ENCODE data around the gene FAIM2. TPM values are rescaled to one million over a fixed set of nuclear protein-coding genes. Genes with fewer than 3 reads are reported as not detected.

The FAIM2 gene
- polyA plus RNA-seq, 10 donors: 5.3 to 14.0 (median 7.7) TPM

DNA sequence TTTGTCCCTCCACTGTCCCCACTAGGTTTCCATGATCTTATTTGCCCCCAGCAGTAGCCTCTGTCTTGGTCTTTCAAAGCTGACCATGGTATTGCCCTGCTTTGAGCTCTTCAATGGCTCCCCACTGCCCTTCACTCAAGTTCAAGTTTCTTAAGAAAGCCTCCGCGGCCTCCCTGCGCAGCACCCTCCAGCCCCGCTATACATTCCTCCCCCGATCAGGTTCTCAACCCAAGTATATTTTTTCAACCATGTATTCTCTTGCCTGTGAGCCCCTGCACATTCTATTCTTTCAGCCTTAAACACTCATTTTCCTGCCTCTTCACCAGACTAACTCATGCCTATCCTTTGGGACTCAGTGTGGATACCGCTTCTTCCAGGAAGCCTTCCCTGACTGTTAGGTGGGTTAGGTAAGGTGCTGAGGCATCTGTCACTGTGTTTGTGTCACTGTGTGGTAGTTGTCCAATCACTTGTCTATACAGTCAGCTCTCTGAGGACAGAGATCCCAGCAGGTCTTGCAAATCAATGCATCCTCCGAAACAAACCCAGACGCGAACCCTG is 4.3 kb downstream of the FAIM2 start:
- DNase-seq: no peak

DNA sequence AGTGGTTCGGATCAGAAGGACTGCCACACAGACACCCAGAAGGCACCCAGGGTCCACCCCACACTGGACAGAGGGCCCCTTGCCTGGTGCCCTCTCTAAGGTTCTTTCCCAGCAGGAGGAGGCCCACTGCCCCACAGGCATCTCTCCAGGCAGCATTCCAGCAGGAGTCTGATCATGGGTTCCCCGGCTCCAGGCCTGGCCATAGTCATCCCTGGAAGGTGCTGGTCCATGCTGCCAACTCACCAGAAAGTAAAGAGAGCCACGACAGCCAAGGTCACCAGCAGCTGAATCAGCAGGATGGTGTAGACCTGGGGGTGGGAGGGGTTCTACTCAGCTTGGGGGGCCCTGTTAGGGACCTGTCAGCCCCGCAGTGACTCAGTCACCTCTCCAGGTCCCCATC is 6.4 kb downstream of the FAIM2 start:
- DNase-seq: no peak

DNA sequence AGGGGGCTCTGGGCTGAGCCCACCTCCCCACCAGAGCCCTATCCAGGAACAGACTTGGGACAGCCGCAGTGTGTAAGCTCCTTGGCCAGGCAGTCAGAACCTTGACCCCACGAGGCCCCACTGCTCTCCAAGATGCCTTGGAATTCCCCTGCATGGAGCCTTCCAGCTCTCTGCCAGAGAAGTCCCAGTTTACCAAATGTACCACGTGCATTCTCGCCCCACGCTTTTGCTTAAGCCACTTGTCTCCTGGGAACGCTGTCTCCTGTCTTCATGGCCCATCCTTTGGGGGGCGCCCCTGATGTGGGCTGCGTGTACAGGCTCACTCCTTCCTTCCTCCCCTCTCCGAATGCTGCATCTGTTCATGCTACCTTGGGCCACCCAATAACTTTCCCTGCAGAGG is 7.9 kb downstream of the FAIM2 start:
- DNase-seq: no peak

DNA sequence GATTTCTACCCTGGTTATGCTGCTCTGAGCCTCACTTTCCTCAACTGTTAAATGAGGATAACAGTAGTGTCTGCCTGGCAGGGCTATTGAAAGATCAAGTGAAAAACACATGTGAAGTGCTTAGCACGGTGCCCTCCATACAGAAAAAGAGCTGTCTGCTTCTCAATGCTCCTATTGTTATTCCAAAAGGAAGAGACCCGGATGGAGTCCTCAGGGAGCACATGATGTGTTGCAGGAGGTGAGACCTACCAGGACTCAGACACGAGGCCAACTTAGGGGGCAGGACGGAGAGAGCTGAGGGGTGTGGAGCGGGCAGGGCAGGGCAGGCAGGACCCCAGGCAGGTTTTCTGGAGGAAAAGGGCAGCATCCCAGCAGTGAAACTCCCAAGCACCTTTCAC is 8.9 kb downstream of the FAIM2 start:
- no peak for DNase-seq

DNA sequence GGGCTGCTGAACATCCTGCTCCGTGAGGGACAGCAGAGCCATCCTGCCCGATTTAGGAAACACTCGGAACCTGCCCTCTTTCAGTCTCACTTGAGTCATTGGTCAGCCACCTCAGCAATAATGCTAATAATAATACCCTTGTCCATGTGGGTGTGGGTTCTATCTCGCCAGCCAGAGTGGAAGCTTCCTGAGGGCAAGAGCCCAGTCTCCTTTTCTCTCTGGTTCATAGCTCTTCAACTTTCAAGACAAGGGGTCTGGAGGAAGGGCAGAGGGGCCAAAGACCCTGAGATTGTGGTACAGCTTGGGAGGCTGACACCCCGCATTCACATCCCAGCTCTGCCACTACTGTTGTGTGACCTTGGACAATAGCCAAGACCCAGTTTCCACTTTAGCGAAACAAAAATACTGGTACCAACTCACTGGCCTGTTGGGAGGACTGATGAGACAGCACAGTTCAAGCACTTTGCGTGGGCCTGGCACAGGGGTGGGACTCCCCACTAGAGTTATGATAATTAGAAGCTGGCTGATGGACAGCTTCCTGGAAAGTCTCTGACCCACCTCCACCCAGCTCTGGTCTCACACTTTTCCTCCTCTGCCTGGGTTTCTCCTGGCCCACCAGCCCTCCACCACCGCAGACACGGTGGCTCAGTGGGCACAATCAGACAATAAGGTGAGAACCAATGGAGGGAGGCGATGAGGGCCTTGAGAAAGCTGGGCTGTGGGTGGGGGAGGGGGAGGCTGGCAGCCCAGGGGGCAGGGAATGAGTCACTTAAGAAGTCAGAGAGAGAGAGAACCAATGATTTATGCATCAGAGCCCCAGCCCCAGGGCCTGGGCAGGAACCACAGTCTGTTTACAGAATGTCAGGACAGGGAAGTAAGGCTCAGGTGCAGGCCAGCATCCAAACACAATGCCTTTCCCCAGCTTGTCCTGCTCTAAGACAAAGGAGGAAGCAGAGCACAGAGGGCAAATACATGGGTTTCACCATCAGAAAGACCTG is 9.6 kb downstream of the FAIM2 start:
- DNase-seq: no peak

DNA sequence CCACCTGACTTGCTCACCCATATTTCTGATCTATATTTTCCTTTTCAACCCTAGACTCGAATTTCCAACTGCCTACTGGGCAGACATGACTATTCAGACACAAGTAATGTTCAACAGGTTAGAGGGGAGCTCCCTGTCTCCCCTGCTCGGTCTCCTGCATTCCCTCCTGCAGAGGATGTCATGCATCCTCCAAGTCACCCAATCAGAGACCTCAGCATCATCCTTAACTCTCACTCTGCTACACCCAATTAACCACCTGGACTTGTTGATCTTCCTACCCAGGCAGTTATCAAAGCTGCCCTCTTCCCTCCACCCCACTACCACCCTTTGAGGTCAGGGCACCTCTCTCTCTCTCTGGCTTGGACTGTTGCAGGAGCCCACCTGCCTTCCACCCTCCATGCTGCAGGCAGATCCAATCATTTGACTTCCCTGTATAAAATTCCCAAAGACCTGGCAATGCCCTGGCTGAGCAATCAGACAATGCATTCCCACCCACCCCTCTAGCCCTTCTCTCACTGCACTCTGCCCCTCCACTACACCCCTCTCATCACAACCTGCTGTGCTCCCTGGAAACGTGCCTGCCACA is 10.9 kb downstream of the FAIM2 start:
- no peak for DNase-seq

DNA sequence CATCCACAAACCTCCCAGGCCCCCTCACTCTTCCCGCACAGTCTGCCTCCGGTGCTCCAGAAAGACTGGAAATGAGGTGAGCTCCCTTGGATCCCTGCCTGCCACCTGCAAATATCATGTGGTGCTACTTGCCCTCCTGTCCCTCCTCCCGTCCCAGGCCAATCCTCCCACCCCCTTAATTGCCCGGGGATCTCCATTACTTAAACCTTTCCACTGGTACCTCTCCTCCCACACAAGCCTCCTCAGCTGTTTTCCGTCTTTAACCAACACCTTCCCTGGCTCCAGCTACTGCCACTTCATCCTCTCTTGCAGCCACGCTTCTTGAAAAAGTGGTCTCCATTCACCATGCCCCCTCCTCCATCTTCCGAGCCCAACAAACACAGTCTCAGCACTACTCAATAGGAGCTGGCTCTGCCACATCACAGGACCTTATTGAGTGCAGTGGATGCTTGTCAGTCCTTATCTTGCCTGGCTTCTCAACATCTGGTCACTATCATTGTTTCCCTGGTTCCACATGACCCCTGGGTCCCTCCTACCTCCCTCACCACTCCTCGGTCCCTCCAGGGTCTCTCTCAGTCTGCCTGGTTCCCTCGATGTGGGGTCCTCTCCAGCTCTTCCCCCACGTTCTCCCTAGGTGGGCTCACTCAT is 11.5 kb downstream of the FAIM2 start:
- DNase-seq: no peak

DNA sequence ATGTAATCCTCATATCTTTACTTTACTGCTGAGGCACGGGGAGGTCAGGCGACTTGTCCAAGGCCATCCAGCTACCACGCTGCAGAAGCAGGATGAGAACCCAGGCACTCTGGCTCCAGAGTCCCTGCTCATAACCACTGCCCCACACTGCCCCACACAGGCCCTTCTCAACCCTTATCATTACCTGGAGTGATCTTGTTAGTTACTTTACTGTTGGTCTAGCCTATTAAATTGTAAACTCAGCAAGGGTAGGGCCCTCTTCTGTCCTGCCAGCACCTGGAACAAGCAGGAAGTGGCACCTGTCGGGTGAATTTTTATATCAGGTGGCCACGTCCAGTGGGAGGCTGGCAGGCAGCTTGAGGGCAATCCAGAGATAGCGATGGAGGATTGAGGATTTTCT is 12.2 kb downstream of the FAIM2 start:
- no peak for DNase-seq

DNA sequence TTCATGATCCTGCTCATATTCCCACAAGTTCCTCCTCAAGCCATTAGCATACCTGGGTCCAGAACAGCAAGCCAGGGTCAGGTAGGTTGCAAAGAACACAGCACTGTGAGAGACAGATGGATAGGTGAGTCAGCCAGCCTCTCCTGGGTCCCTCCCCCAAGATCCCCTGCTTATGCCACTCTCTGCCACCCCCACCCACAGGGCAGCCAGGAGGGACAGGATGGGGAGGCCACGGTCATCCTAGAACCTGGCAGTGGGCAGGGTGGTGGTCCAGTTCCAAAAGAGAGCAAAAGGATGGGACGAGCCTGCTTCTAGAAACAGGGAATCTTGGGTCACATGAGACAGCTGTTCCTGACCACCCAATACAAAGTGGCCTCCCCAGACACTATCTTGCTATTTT is 12.7 kb downstream of the FAIM2 start:
- no peak for DNase-seq

DNA sequence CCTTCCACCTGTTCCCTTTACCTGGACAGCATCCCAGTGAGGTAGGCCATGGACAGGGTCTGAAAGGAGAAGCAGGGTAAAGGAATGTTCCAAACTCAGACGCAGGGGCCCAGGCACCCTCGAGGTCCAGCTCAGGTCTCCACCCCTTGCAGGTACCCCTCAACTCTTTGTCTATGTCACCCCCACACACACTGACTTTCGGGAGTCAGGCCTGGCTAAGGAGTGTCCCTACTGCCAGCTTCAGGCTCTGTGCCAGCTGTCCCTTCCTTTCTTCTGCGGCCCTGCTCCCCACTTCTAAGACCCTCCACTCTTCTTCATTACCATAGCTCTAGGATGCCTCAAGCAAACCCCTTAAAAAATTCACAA is 13.6 kb downstream of the FAIM2 start:
- DNase-seq: no peak

DNA sequence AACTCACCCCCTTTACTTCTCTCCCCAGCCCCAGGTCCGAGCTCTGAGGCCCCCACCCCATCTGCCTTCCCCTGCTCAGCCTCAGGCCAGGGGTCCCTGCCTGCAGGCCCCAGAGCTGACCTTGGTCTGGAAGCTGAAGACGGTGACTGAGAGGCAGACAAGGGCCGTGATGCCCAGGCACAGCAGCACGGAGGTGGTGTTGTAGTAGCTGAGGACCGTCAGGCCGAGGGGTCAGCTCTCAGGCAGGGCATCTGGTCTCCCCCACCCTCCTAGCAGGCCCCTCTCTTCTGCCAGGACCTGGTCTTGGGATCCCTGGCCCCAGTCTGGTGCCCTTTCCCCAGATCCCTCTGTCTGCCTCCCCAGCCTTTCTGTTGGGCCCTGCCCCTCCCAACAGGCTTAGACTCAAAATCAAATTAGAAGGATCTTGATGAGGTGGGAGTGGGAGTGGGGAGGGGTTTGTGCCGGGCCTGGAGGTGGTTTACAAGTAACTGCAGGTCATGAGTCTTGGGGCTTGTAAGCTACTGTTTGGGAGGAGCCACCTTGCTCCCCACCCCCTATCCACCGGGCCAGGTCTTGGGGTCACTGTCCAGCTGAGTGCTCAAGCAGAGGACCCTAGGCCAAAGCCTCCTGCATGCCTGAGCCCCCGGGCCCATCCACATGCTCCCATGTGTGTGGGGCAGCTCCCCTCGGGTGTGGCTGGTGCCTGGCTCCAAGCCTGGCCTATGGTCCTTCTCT is 14.2 kb downstream of the FAIM2 start:
- DNase-seq: no peak

DNA sequence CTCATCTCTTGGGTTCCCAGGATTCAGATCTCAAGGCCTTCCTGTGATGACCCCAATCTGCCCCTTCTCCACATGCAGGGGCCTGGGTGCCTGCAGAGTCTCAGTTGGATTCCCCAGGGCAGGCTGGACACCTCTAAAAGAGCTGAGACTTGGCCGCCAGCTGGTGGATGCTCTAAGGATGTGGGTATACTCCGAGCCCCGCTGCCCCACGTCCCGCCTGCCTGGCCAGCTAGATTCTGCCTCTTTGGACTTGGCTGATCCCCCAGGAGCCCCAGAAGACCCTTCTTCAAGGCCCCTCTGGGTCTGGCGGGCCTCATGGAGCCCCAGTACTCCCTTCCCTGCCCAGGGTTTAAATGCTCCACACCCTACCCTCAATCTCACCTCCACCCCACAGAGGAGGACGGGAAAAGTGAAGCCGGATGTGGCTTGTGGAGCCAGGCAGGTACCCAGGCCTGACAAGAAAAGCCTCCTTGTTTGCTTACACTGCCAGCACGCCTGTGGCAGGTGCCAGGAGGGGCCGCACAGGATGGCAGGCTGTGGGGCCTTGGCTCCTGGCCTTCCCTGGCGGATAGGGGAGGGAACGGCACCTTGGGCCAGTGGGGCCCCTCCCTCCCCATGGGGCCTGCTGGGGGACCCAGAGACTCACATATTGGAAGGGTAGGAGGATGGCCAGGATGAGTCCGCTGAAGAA is 15.1 kb downstream of the FAIM2 start:
- DNase-seq: no peak

DNA sequence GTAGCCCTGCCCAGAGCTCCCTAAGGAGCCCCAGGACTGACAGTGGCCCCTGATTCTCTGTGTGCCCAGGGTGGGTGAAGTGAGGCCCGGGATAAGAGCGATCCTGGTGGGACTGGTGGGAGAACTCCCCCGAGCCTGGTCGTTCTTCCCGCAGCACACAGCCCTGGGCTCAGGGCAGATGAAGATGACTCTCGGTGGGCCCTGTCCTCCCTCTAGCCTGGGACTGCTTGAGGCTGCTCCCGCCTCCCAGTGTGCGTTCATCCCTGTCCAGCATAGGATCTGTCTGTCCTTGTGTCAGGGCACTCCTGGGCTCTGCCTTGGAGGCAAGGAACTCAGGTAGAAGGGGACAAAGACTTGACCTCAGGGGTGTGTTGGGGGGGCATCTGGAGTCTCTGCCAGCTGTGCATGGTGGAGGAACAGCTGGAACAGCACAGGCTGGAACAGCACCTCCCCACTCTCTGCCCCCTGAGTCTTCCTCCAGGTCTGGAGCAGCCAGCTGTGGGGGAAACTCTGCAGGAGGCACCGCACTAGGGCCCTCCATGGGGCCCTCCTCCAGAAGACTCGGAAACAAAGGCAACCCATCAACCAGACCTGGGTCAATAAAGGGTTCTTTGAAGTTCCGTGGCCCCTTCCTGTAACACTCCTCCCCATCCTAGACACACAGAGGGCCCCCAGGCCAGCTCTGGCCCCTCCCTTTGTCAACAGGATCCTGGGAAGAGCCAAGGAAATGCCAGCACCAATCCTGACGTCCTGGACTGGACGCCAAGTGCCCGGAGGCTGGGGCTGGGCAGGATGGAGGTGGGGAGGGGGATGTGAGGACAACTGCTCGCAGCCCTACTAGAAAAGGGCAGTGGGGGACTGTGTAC is 15.9 kb downstream of the FAIM2 start:
- DNase-seq: no peak

DNA sequence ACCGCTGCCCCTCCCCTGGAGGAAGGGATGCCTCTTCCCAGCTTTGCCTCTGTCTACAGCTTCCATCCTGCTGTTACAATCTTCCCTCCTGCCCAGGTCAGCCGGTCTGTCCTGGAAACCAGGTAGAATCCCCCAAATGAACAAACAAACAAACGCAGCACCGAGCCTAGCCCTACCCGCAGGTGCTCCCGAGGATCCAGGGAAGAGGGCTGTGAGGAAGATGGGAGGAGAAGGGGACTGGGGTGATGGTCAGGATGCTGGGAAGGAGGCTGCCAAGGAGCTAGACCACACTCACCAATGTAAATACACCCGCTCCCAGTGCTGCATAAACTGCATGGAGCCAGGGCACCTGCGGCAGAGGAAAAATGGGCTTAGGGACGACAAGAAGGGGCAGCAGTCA is 16.6 kb downstream of the FAIM2 start:
- no peak for DNase-seq

DNA sequence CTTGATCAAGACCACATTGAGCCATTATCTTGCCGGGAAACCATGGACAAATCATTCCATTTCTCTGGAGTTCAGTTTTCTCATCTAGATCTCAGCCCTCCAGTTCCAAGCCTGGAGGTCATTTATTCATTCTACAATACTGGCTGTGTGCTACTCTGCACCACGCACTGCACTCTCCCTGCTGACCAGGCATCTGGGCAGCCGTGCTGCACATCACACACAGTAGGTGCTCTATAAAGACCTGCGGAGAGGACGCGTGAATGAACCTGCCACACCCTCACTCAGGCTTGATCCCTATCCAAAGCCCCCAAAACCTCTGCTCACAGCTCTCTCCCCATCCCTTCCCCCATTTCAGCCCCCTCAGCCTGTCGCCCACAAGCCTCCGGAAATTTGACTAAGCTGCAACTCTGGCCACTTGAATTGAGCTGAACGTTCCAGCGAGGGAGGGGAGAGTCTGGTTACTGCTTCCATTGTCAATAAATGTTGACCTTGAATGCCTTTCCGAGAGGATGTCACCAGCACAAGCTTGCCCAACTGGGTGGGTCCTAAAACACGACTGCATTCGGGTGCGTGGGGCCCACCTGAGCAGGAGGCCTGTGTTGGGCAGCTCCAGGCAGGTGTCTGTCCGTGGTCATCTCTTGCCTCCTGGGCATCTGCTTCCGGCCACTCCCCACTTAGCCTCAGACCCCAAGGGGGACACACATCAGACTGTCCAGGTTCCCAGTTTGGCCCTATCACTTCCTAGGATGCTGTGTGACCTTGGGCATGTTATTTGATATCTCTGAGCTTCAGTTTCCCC is 17.8 kb downstream of the FAIM2 start:
- DNase-seq: no peak

DNA sequence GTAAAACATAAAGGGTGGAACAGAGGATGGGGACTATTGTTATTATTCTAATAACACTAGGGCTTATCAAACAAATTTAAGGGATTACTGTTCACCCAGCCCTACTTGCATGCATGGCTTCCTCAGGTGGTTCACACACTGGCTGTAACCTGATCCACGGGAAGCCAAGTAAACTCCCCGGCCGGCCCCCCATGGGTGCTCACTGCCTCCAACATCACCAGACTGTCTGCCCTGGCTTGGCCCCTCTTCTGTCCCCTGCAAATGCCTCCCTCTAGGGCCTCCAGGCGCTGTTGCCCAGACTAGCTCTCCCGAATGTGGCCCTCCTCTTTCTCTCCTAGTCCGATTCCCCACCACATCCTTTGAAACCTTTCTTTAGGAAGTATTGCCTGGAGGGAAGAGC is 18.6 kb downstream of the FAIM2 start:
- DNase-seq: no peak

DNA sequence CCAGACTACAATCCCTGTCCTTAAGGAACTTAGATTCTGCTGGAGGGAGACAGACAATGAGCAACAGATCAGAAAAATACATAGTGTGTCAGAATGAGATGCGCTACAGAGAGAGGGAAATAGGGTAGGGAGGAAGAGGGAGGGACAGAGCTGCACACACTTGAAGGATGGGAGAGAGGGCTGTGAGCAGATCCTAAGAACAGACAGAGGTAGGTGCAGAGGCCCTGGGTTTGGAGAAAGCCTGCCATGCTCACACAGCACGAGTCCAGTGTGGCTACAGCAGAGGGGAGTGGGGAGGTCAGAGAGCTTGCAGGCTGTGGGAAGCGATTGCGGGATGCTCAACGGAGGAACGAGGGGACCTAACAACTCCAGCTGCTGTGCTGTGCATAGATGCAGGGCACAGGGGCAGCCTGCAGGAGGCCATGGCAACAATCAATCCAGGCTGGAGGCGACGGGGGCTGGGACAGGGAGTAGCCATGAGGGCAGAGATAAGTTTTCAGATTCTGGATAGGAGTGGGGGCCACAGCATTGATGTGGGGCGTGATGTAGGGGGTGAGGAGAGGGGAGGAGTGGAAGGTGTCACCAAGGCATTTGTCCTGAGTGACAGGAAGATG is 20.7 kb downstream of the FAIM2 start:
- DNase-seq: no peak

DNA sequence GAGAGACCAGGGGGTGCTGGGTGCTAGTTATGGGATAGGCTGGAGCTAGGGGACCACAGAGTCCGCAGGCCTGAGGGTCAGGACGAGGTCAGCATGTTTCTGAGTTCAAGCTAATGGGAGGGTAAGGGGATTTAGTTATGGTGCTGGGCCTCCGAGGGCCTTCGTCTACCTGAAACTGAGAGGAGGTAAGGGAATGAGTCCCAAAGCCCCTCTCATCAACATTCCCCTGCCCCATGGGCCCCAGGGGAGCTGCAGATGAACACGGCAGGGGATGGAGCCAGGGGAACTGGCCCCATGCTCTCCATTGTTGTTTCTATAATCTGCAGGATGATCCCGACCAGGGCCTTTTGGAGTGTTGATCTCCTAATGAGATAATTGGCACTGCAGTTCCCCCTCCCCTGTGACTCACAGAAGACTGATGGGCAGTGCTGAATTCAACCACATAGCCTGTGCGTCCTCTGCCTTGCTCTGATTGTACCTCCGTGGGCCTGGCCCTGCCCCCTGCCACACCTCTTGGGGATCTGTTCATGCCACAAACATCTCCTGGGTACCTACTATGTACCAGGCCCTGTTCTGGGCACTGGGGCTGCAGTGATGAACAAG is 21.4 kb downstream of the FAIM2 start:
- DNase-seq: no peak

Data from muscle of back (tissue), 11 donors.